SJCRH30 (cell line): ENCODE measurements around the gene SMIM15. TPM values are rescaled to one million over a fixed set of nuclear protein-coding genes. Genes with fewer than 3 reads are reported as not detected.
A peak's percentile ranks its signal among the peaks of the same experiment; 100 is the strongest.

Experiments used
- DNase-seq, 2 experiments: peaks; one replicate each; pipeline ENCODE4 v3.0.0-alpha.2; 2015 to 2020
- H3K27ac ChIP-seq: fragments of 250-450 bp; sonication (Bioruptor Pico); 2 replicates; pipeline ENCODE4 v1.5.1; 2020; ENCODE audit warnings: mild to moderate bottlenecking, moderate library complexity
- H3K27me3 ChIP-seq: fragments of 250-450 bp; sonication (Bioruptor Pico); 2 replicates; pipeline ENCODE4 v1.5.1; 2020; ENCODE audit warnings: mild to moderate bottlenecking, moderate library complexity
- H3K36me3 ChIP-seq: fragments of 250-450 bp; sonication (Bioruptor Pico); 2 replicates; pipeline ENCODE4 v1.5.1; 2020; ENCODE audit warnings: mild to moderate bottlenecking, moderate library complexity
- H3K4me1 ChIP-seq: fragments of 250-450 bp; sonication (Bioruptor Pico); 2 replicates; pipeline ENCODE4 v1.5.1; 2020; ENCODE audit warnings: mild to moderate bottlenecking, moderate library complexity
- H3K4me3 ChIP-seq: fragments of 250-450 bp; sonication (Bioruptor Pico); 2 replicates; pipeline ENCODE4 v1.5.1; 2020; ENCODE audit warnings: mild to moderate bottlenecking, moderate library complexity
- H3K9me3 ChIP-seq: fragments of 250-450 bp; sonication (Bioruptor Pico); replicated peaks from 2 replicates; pipeline ENCODE4 v1.5.1; 2020; ENCODE audit warnings: mild to moderate bottlenecking, moderate library complexity
- total RNA-seq: library from RNA; depleted of rRNA; stranded (reverse); fragments of >200 nt; shearing (Covaris generic); gene quantifications from 2 replicates; pipeline ENCODE4 v1.2.3, GENCODE V29; 2014

Gene SMIM15
- total RNA-seq, 1 experiment from 2014 or later = 50.8 TPM

GRCh38 chr5:61177070-61177469 lies 14.8 kb upstream of the SMIM15 start:
- Histone ChIP-seq H3K27ac (no peak overlapping the region), H3K36me3 (no peaks in the 10 kb centered on the region), H3K9me3 (no peaks in the 10 kb centered on the region; the same call in 1 of the 2 replicates), H3K27me3 (no peaks in the 10 kb centered on the region), H3K4me3 (no peak overlapping the region), H3K4me1 (no peaks in the 10 kb centered on the region)
- no peak for DNase-seq

- no peaks in the 10 kb centered on the region for H3K36me3 ChIP-seq
- H3K4me1 ChIP-seq = no peaks in the 10 kb centered on the region; the same call in 1 of the 2 replicates
- H3K27me3 ChIP-seq = no peaks in the 10 kb centered on the region
- H3K9me3 ChIP-seq = no peaks in the 10 kb centered on the region; the same call in 1 of the 2 replicates
- H3K4me3 ChIP-seq = no peak overlapping the region
- no peak overlapping the region for H3K27ac ChIP-seq
- DNase-seq = no peak
Observed at GRCh38 chr5:61176631-61177030, 14.4 kb upstream of the SMIM15 start.

- no peak overlapping the region for H3K4me3 ChIP-seq
- no peaks in the 10 kb centered on the region; the same call in 1 of the 2 replicates for H3K4me1 ChIP-seq
- H3K36me3 ChIP-seq = no peaks in the 10 kb centered on the region
- no peak overlapping the region for H3K27ac ChIP-seq
- no peak for DNase-seq
- H3K9me3 ChIP-seq = no peaks in the 10 kb centered on the region
- H3K27me3 ChIP-seq = no peaks in the 10 kb centered on the region
Observed at GRCh38 chr5:61171479-61171878, 9.2 kb upstream of the SMIM15 start.

- no peak for DNase-seq
- H3K36me3 ChIP-seq = no peaks in the 10 kb centered on the region
- H3K4me1 ChIP-seq = no peaks in the 10 kb centered on the region; the same call in 1 of the 2 replicates
- H3K9me3 ChIP-seq = no peaks in the 10 kb centered on the region
- H3K4me3 ChIP-seq = no peak overlapping the region
- H3K27ac ChIP-seq = no peak overlapping the region
- no peaks in the 10 kb centered on the region for H3K27me3 ChIP-seq
Observed at GRCh38 chr5:61168951-61169350, 6.7 kb upstream of the SMIM15 start.

- DNase-seq = peak in 1 of 2 experiments; percentile 44
- Histone ChIP-seq H3K27me3 (no peaks in the 10 kb centered on the region), H3K4me3 (no peak overlapping the region), H3K9me3 (no peaks in the 10 kb centered on the region), H3K4me1 (no peaks in the 10 kb centered on the region; the same call in 1 of the 2 replicates), H3K27ac (no peak overlapping the region), H3K36me3 (no peaks in the 10 kb centered on the region)
Observed at GRCh38 chr5:61167382-61167781, 5.1 kb upstream of the SMIM15 start.

- no peak overlapping the region for H3K27ac ChIP-seq
- no peak overlapping the region for H3K4me3 ChIP-seq
- peaks cover 19% of the 10 kb centered on the region for H3K36me3 ChIP-seq
- no peaks in the 10 kb centered on the region for H3K27me3 ChIP-seq
- no peak for DNase-seq
- 0 out of 2 replicates have a peak, but pooled peaks cover 2% of the 10 kb centered on the region for H3K4me1 ChIP-seq
- no peaks in the 10 kb centered on the region for H3K9me3 ChIP-seq
Observed at GRCh38 chr5:61163905-61164304, 1.6 kb upstream of the SMIM15 start.

- Histone ChIP-seq H3K9me3 (no peaks in the 10 kb centered on the region), H3K4me3 (peak overlapping the region; percentile 75), H3K27ac (peak overlapping the region; percentile 88), H3K27me3 (no peaks in the 10 kb centered on the region), H3K36me3 (peaks cover 24% of the 10 kb centered on the region), H3K4me1 (0 out of 2 replicates have a peak, but pooled peaks cover 2% of the 10 kb centered on the region)
- DNase-seq = peak; percentile 47 to 64
Observed at GRCh38 chr5:61162832-61163567, 732 bp upstream of the SMIM15 start.

GRCh38 chr5:61160497-61160896 lies 1.8 kb downstream of the SMIM15 start:
- Histone ChIP-seq H3K4me3 (peak overlapping the region; percentile 75; the same call in 1 of the 2 replicates), H3K36me3 (peaks cover 45% of the 10 kb centered on the region), H3K4me1 (0 out of 2 replicates have a peak, but pooled peaks cover 2% of the 10 kb centered on the region), H3K27ac (no peak overlapping the region), H3K9me3 (no peaks in the 10 kb centered on the region), H3K27me3 (no peaks in the 10 kb centered on the region)
- DNase-seq = no peak

GRCh38 chr5:61159836-61160235 lies 2.4 kb downstream of the SMIM15 start:
- Histone ChIP-seq H3K9me3 (no peaks in the 10 kb centered on the region), H3K27me3 (no peaks in the 10 kb centered on the region), H3K4me3 (no peak overlapping the region), H3K27ac (no peak overlapping the region), H3K36me3 (peaks cover 51% of the 10 kb centered on the region), H3K4me1 (0 out of 2 replicates have a peak, but pooled peaks cover 2% of the 10 kb centered on the region)
- no peak for DNase-seq

- no peak for DNase-seq
- 0 out of 2 replicates have a peak, but pooled peaks cover 2% of the 10 kb centered on the region for H3K4me1 ChIP-seq
- no peak overlapping the region for H3K27ac ChIP-seq
- H3K4me3 ChIP-seq = no peak overlapping the region
- no peaks in the 10 kb centered on the region for H3K27me3 ChIP-seq
- peaks cover 51% of the 10 kb centered on the region for H3K36me3 ChIP-seq
- H3K9me3 ChIP-seq = no peaks in the 10 kb centered on the region
Observed at GRCh38 chr5:61159070-61159469, 3.2 kb downstream of the SMIM15 start.

GRCh38 chr5:61151893-61152292 lies 10.4 kb downstream of the SMIM15 start:
- peaks cover 20% of the 10 kb centered on the region for H3K36me3 ChIP-seq
- no peak for DNase-seq
- H3K27ac ChIP-seq = no peak overlapping the region
- no peaks in the 10 kb centered on the region for H3K9me3 ChIP-seq
- no peak overlapping the region for H3K4me3 ChIP-seq
- H3K27me3 ChIP-seq = no peaks in the 10 kb centered on the region
- H3K4me1 ChIP-seq = no peaks in the 10 kb centered on the region

- Histone ChIP-seq H3K4me1 (no peaks in the 10 kb centered on the region), H3K27me3 (no peaks in the 10 kb centered on the region), H3K36me3 (no peaks in the 10 kb centered on the region), H3K9me3 (no peaks in the 10 kb centered on the region), H3K27ac (no peak overlapping the region), H3K4me3 (no peak overlapping the region)
- no peak for DNase-seq
Observed at GRCh38 chr5:61148515-61148914, 13.8 kb downstream of the SMIM15 start.

- Histone ChIP-seq H3K36me3 (no peaks in the 10 kb centered on the region), H3K27me3 (no peaks in the 10 kb centered on the region), H3K4me3 (no peak overlapping the region), H3K27ac (no peak overlapping the region), H3K4me1 (0 out of 2 replicates have a peak, but pooled peaks cover under 1% of the 10 kb centered on the region), H3K9me3 (no peaks in the 10 kb centered on the region)
- DNase-seq = no peak
Observed at GRCh38 chr5:61142811-61143210, 19.5 kb downstream of the SMIM15 start.

- Histone ChIP-seq H3K36me3 (no peaks in the 10 kb centered on the region), H3K27ac (no peak overlapping the region), H3K4me3 (no peak overlapping the region), H3K4me1 (0 out of 2 replicates have a peak, but pooled peaks cover 4% of the 10 kb centered on the region), H3K27me3 (no peaks in the 10 kb centered on the region), H3K9me3 (no peaks in the 10 kb centered on the region)
- no peak for DNase-seq
Observed at GRCh38 chr5:61142391-61142790, 19.9 kb downstream of the SMIM15 start.

GRCh38 chr5:61141801-61142200 lies 20.5 kb downstream of the SMIM15 start:
- 0 out of 2 replicates have a peak, but pooled peaks cover 4% of the 10 kb centered on the region for H3K4me1 ChIP-seq
- H3K9me3 ChIP-seq = no peaks in the 10 kb centered on the region
- H3K27ac ChIP-seq = no peak overlapping the region
- no peaks in the 10 kb centered on the region for H3K27me3 ChIP-seq
- no peaks in the 10 kb centered on the region for H3K36me3 ChIP-seq
- DNase-seq = no peak
- no peak overlapping the region for H3K4me3 ChIP-seq
